Psoas muscle (tissue), 8 donors: ENCODE data around the gene SH2D4B. TPM values are rescaled to one million over a fixed set of nuclear protein-coding genes. Genes with fewer than 3 reads are reported as not detected.

ENCODE experiments used
- ATAC-seq, 4 donors: fragments of 200-7000 bp; cut with Tn5 transposase; one replicate each; pipeline ENCODE4 v1.9.1; 2020; ENCODE audit warnings: moderate library complexity in 3 of 4, mild to moderate bottlenecking in 2 of 4
- DNase-seq, 2 donors: peaks; one replicate each; pipeline ENCODE4 v3.0.0-alpha.2; 2020
- H3K27ac ChIP-seq: fragments of 200-600 bp; one replicate; pipeline ENCODE4 v1.8.0; 2022
- H3K27me3 ChIP-seq, 3 donors: fragments of 200-600 bp in 1 of 3; one replicate each; pipeline versions ENCODE4 v1.6.1 to v1.8.0; 2013 to 2022; ENCODE audit warnings: low read length in 2 of 3, mild to moderate bottlenecking in 2 of 3, moderate library complexity in 1 of 3; ENCODE audit not compliant: insufficient read depth in 3 of 3
- H3K36me3 ChIP-seq, 2 donors: fragments of 200-600 bp in 1 of 2; one replicate each; pipeline versions ENCODE4 v1.6.1 to v1.8.0; 2013 to 2022; ENCODE audit warnings: low read depth in 1 of 2, mild to moderate bottlenecking in 1 of 2, moderate library complexity in 1 of 2; ENCODE audit not compliant: insufficient read depth in 1 of 2
- H3K4me1 ChIP-seq: fragments of 200-600 bp; one replicate; pipeline ENCODE4 v1.8.0; 2022
- H3K4me3 ChIP-seq: fragments of 200-600 bp; one replicate; pipeline ENCODE4 v1.8.0; 2022; ENCODE audit warnings: mild to moderate bottlenecking
- H3K9me3 ChIP-seq: fragments of 200-600 bp; one replicate; pipeline ENCODE4 v1.8.0; 2022
- CTCF ChIP-seq: fragments of 200-600 bp; IDR thresholded peaks from one replicate; pipeline ENCODE4 v1.8.0; 2022; ENCODE audit warnings: antibody characterized with exemption
- WGBS, 3 donors: extraction: QIAGEN DNeasy Blood & Tissue Kit; methylation state at CpG; one replicate each; pipeline versions ENCODE4 v1.1.6 to v1.1.7; 2013; 5-methylcytosine and 5-hydroxymethylcytosine counted together
- intact Hi-C, 2 donors: fragments of 100-400 bp; cut with DNase I; formaldehyde crosslinking; loops; one replicate each; pipeline versions ENCODE4 v1.11.0 to v1.14.2; 2022
- polyA plus RNA-seq, 3 donors: library from polyadenylated mRNA; stranded (reverse); fragments of 200-250 nt; gene quantifications; one replicate each; pipeline ENCODE4 v1.2.3, GENCODE V29; 2013
- total RNA-seq, 4 donors: library from RNA; stranded (reverse); fragmentation: NEBNext Ultra II Directional in 2 of 4; extraction: Animal tissue kit (Norgen Biotek cat#: 25700) in 2 of 4; gene quantifications; one replicate each; pipeline versions ENCODE4 v1.2.1 to v1.2.4, GENCODE V29; 2021 to 2023
- donor health status: healthy with polysubstance abuse.
- donor health status: DM: no; HTN: no; CAD: no; lungs with moderate emphysema.
- donor health status: Bipolar disorder and iron deficiency.
- donor health status: healthy.
- donor health status: DM: yes; HTN: yes; CAD: no.
- donor health status: DM: no; HTN: no; CAD: no.
- donor health status: DM: no; HTN: no; CAD: no.
- donor health status: DM: yes; HTN: yes; CAD: no.

Gene SH2D4B
- total and polyA plus RNA-seq, 7 donors: 0.01 TPM; not detected in 6

DNA sequence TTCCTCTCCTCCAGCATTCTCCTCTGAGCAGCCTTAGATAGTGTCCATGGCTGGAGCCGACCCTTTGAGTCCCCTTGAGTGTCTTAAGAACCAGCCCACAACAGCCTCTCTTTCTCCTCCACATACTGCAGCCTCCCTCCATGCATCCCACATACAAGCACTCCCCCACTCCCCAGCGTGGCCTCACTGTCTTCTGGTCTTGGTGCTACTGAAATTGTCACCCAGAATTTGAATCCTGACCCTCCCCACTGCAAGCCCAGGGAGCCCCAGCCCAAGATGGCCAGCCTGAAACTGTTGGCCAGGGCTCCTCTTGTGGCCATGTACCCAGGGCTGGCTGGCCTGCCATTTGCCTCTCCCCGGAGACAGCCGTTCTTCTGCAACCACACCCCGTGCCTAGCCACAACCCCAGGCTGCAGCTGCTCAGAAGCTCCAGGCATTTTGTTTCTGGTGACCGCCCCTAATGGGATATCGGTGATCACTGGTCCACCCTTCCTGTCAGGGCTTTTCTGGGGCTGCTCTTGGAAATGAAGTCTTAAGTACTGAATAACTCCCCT, 18.8 kb upstream of the SH2D4B start:
- peak in 2 of 4 donors; percentile 29 to 42 for ATAC-seq
- intact Hi-C loops: no loop called here
- Histone ChIP-seq H3K4me3 (no peak overlapping the region), H3K9me3 (no peaks in the 10 kb centered on the region), H3K4me1 (peaks cover 5% of the 10 kb centered on the region), H3K36me3 (peaks cover 4 to 70% of the 10 kb centered on the region in 2 donors), H3K27me3 (no peaks in the 10 kb centered on the region), H3K27ac (no peak overlapping the region)
- 60 to 68% (median 63%) methylated on average over 7 of the region's 7 CpGs for WGBS, 3 donors
- peak in 1 of 2 donors; percentile 58 for DNase-seq
- TF ChIP-seq CTCF: no peak

- TF ChIP-seq CTCF: no peak
- peaks cover 5% of the 10 kb centered on the region for H3K4me1 ChIP-seq
- ATAC-seq (no peak), DNase-seq (peak in 1 of 2 donors; percentile 27)
- peaks cover 0 to 58% of the 10 kb centered on the region in 2 donors for H3K36me3 ChIP-seq
- WGBS, 3 donors: 85 to 94% (median 86%) methylated on average over 14 of the region's 14 CpGs
- no peaks in the 10 kb centered on the region for H3K27me3 ChIP-seq
- H3K27ac ChIP-seq: no peak overlapping the region
- H3K9me3 ChIP-seq: no peaks in the 10 kb centered on the region
- H3K4me3 ChIP-seq: no peak overlapping the region
- intact Hi-C loops: no loop called here
Observed at GRCh38 chr10:80519936-80520650, 17.6 kb upstream of the SH2D4B start.

DNA sequence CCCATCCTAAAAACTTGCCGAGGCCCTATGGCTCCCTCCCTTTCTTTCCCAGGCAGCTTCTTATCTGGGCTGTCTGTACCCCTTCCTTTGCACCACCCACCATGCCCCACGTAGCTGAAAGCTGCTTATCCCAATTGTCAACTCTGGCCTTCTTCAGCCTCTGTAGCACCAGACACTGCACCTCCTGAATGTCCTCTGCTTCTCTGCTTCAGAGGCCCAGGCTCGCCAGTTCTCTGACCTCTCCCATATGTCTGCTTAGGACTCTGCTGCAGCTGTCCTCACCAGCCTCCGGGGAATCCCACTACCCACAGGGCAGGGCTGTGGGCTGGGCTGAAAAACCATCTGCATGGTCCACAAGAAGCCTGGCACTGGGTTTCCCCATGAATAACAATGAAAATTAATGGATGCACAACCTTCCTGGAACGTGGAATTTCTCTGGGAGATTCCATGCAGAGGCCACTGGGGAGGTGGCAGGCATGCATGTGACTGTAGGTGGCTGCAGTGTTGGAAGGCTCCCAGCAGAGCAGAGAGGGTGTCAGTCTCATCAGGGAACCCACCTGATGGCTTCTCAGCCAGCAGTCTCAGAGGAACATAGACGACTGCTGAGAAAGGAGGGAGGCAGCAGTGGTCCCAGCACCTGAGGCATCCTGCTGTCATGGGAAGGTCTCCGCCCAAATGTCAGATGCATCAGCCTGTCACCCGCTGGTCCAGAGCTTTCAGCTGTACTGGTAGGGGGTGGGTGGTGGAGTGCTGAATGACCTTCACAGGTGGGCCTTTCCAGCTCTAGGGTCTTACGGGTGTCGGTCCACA, 16.8 kb upstream of the SH2D4B start:
- intact Hi-C loops: no loop called here
- Histone ChIP-seq H3K4me1 (peaks cover 5% of the 10 kb centered on the region), H3K4me3 (no peak overlapping the region), H3K9me3 (no peaks in the 10 kb centered on the region), H3K27ac (no peak overlapping the region), H3K27me3 (no peaks in the 10 kb centered on the region), H3K36me3 (peaks cover 0 to 51% of the 10 kb centered on the region in 2 donors)
- no peak for ATAC-seq
- WGBS, 3 donors: 77 to 79% (median 77%) methylated on average over 9 to 10 of the region's 10 CpGs
- no peak for TF ChIP-seq CTCF
- DNase-seq: peak in 1 of 2 donors; percentile 34

- Histone ChIP-seq H3K9me3 (no peaks in the 10 kb centered on the region), H3K4me1 (peaks cover 5% of the 10 kb centered on the region), H3K27me3 (no peaks in the 10 kb centered on the region), H3K4me3 (no peak overlapping the region), H3K36me3 (peaks cover 0 to 31% of the 10 kb centered on the region in 2 donors), H3K27ac (no peak overlapping the region)
- intact Hi-C loops: no loop called here
- peak in 1 of 2 donors; percentile 26 for DNase-seq
- ATAC-seq: no peak
- no peak for TF ChIP-seq CTCF
- 46 to 53% (median 48%) methylated on average over 8 of the region's 8 CpGs for WGBS, 3 donors
Observed at GRCh38 chr10:80522756-80523363, 14.8 kb upstream of the SH2D4B start.
